Measurements from ENCODE around the gene ATP1B1. TPM values are rescaled to one million over a fixed set of nuclear protein-coding genes. Genes with fewer than 3 reads are reported as not detected.

Gene ATP1B1
- total and polyA plus RNA-seq, 2 of the 8 experiments (the other 6 are each of a cell fraction or from before 2014, with no cell fraction given) = 16.3 to 76.5 TPM

- ChIA-PET POLR2A (ENCODE audit: partially characterized antibody) (interaction anchor here (0.5 to 1.1 kb wide), 2 partner anchors 19 to 296 kb away, joined by 3 read pairs; no protein-coding TSS in a partner anchor), CTCF (ENCODE audit: partially characterized antibody) (interaction anchor here (0.9 to 1.0 kb wide), 3 partner anchors 49 to 647 kb away, joined by 3 read pairs; no protein-coding TSS in a partner anchor)
- no peaks in the 10 kb centered on the region for H4K20me1 ChIP-seq (replicated peaks in 1 of 2; ENCODE audit: control insufficient read depth in 1 of 2, insufficient read depth in 2 of 2, low read length in 2 of 2)
- WGBS, 2 experiments (ENCODE audit: extremely low coverage in 1 of 2, insufficient coverage in 1 of 2, insufficient read length in 1 of 2, insufficient replicate concordance in 2 of 2, low coverage in 1 of 2, low lambda C conversion rate in 2 of 2, missing lambda C conversion rate in 1 of 2) = 92% methylated on average over 3 of the region's 3 CpGs; no CpG with 5 or more reads in 1 of the 2 experiments
- no peaks in the 10 kb centered on the region for H3K79me1 ChIP-seq (ENCODE audit: low read depth, low read length)
- H2BK12ac ChIP-seq (ENCODE audit: low read depth, low read length) = no peak overlapping the region
- H3K4ac ChIP-seq (replicated peaks; ENCODE audit: insufficient read length, low read depth, low read length) = no peak overlapping the region
- no peak overlapping the region for H2AK5ac ChIP-seq (ENCODE audit: low read depth, low read length)
- H3K4me3 ChIP-seq (ENCODE audit: extremely low read depth in 1 of 4, insufficient read depth in 2 of 4, low read depth in 3 of 4, low read length in 4 of 4) = no peak overlapping the region
- no peaks in the 10 kb centered on the region for H3K27me3 ChIP-seq (replicated peaks in 1 of 4; ENCODE audit: control insufficient read depth in 3 of 4, extremely low read depth in 1 of 4, insufficient read depth in 3 of 4, low read length in 3 of 4)
- no peak overlapping the region for H4K5ac ChIP-seq (ENCODE audit: insufficient read length, low read depth, low read length)
- no peak overlapping the region for H4K8ac ChIP-seq (ENCODE audit: extremely low read depth, insufficient read depth, low read length)
- H3K4me2 ChIP-seq (ENCODE audit: insufficient read depth in 1 of 2, low read depth in 2 of 2, low read length in 2 of 2) = no peak overlapping the region
- H2AFZ ChIP-seq (ENCODE audit: low read length) = no peak overlapping the region
- H3K9ac ChIP-seq (replicated peaks in 1 of 4; ENCODE audit: extremely low read depth in 1 of 4, low read depth in 3 of 4, low read length in 3 of 4) = no peak overlapping the region
- H4K91ac ChIP-seq (replicated peaks; ENCODE audit: insufficient read length, low read length) = no peak overlapping the region
- no peaks in the 10 kb centered on the region for H3K9me3 ChIP-seq (ENCODE audit: insufficient read depth in 2 of 2, low read depth in 1 of 2, low read length in 1 of 2)
- H3K23me2 ChIP-seq (ENCODE audit: low read depth, low read length) = no peaks in the 10 kb centered on the region
- no peak overlapping the region for H2BK5ac ChIP-seq (ENCODE audit: low read depth, low read length)
- peaks cover 0 to 3% (median 0%) of the 10 kb centered on the region in 4 experiments; a peak in 1 of 7 replicates for H3K4me1 ChIP-seq (replicated peaks in 1 of 4; ENCODE audit: control insufficient read depth in 3 of 4, insufficient read depth in 4 of 4, low read length in 3 of 4)
- no peak overlapping the region for H3K56ac ChIP-seq (replicated peaks; ENCODE audit: insufficient read length, low read depth, low read length)
- no peak overlapping the region for H2BK120ac ChIP-seq (replicated peaks; ENCODE audit: low read depth, low read length)
- H3K79me2 ChIP-seq (ENCODE audit: control insufficient read depth in 1 of 2, insufficient read depth in 2 of 2, low read length in 2 of 2) = no peaks in the 10 kb centered on the region
- no peak for DNase-seq (ENCODE audit: low read depth in 1 of 2, low spot score in 2 of 2)
- no peak overlapping the region for H3K18ac ChIP-seq (ENCODE audit: extremely low read depth, low read length)
- no peak overlapping the region for H3K23ac ChIP-seq (ENCODE audit: insufficient read length)
- no peak for FAIRE-seq
- no peak overlapping the region for H2BK20ac ChIP-seq (ENCODE audit: low read length)
- no peaks in the 10 kb centered on the region for H3K36me3 ChIP-seq (ENCODE audit: control insufficient read depth in 2 of 4, insufficient read depth in 4 of 4, low read length in 3 of 4)
- no peak overlapping the region for H3K14ac ChIP-seq (ENCODE audit: insufficient read length)
- H3K27ac ChIP-seq (ENCODE audit: low read depth, low read length) = no peak overlapping the region
- no peak overlapping the region for H2BK15ac ChIP-seq (ENCODE audit: low read length)
- TF ChIP-seq USF2 (IDR thresholded peaks at IDR 0.05; ENCODE audit: low read length) (no peak), GABPA (IDR thresholded peaks at IDR 0.05; ENCODE audit: borderline replicate concordance, insufficient read depth, low read length) (no peak), PHF8 (conservative IDR thresholded peaks at IDR 0.05; ENCODE audit: low read depth, low read length) (no peak), SP1 (IDR thresholded peaks at IDR 0.05; ENCODE audit: low read depth, low read length) (no peak), SIRT6 (IDR thresholded peaks at IDR 0.05; ENCODE audit: low read length) (no peak), RFX5 (IDR thresholded peaks at IDR 0.05; ENCODE audit: borderline replicate concordance, low read depth, low read length) (no peak), EGR1 (IDR thresholded peaks at IDR 0.05; ENCODE audit: borderline replicate concordance, low read depth, low read length) (no peak)
Measured at GRCh38 chr1:169086603-169087455, 19.7 kb upstream of the ATP1B1 start.

All from H1 (cell line).